ENCODE results near the gene TRIM63. TPM values are rescaled to one million over a fixed set of nuclear protein-coding genes. Genes with fewer than 3 reads are reported as not detected.

Gene TRIM63
- total RNA-seq, 1 donor = 0.36 TPM

GRCh38 chr1:26003262-26003661 lies 64.2 kb downstream of the TRIM63 start:
- Histone ChIP-seq H3K27me3 (ENCODE audit: insufficient read depth, low read length) (no peaks in the 10 kb centered on the region), H3K36me3 (ENCODE audit: insufficient read depth, low read length) (no peaks in the 10 kb centered on the region), H3K4me3 (ENCODE audit: insufficient read depth, low read length) (no peak overlapping the region), H3K4me1 (ENCODE audit: insufficient read depth, low read length) (peaks cover 4% of the 10 kb centered on the region), H4K20me1 (ENCODE audit: insufficient read depth, low read length) (no peaks in the 10 kb centered on the region), H3K79me2 (ENCODE audit: insufficient read depth, low read length) (no peaks in the 10 kb centered on the region), H3K9me3 (ENCODE audit: low read depth, low read length) (no peaks in the 10 kb centered on the region), H3K27ac (ENCODE audit: low read depth, low read length) (no peak overlapping the region), H2AFZ (ENCODE audit: low read length) (no peak overlapping the region), H3K4me2 (ENCODE audit: insufficient read depth, low read length) (no peak overlapping the region)
- DNase-seq (ENCODE audit: insufficient read length, low spot score, missing footprints) = no peak
- TF ChIP-seq, protein P1, sequence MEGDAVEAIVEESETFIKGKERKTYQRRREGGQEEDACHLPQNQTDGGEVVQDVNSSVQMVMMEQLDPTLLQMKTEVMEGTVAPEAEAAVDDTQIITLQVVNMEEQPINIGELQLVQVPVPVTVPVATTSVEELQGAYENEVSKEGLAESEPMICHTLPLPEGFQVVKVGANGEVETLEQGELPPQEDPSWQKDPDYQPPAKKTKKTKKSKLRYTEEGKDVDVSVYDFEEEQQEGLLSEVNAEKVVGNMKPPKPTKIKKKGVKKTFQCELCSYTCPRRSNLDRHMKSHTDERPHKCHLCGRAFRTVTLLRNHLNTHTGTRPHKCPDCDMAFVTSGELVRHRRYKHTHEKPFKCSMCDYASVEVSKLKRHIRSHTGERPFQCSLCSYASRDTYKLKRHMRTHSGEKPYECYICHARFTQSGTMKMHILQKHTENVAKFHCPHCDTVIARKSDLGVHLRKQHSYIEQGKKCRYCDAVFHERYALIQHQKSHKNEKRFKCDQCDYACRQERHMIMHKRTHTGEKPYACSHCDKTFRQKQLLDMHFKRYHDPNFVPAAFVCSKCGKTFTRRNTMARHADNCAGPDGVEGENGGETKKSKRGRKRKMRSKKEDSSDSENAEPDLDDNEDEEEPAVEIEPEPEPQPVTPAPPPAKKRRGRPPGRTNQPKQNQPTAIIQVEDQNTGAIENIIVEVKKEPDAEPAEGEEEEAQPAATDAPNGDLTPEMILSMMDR (IDR thresholded peaks at IDR 0.05; ENCODE audit: extremely low read depth, low read depth, low read length) = no peak

Small RNA genes lying within 50 kb of the gene (small RNA-seq; reads per million reads assigned to genes)
- gene RF00283 (not detected), gene RF00492 (not detected)

Other genes with a start within 250 kb of the TRIM63 start
- 46.6 and 47.4 TPM in 2 replicates for gene MTFR1L, start 247.7 kb downstream of the TRIM63 start, total RNA-seq
- gene AUNIP, start 208.2 kb downstream of the TRIM63 start, total RNA-seq = 0.72 and 0.88 TPM in 2 replicates
- gene PAQR7, start 191.9 kb downstream of the TRIM63 start, total RNA-seq = 9.8 and 11.2 TPM in 2 replicates
- gene STMN1, start 161.2 kb downstream of the TRIM63 start, total RNA-seq = 34.7 and 35.1 TPM in 2 replicates
- gene PAFAH2, start 69.6 kb downstream of the TRIM63 start, total RNA-seq = 6.5 and 6.9 TPM in 2 replicates
- 1.4 and 3.2 TPM in 2 replicates for gene EXTL1, start 45.9 kb downstream of the TRIM63 start, total RNA-seq
- gene SLC30A2, start 21.5 kb downstream of the TRIM63 start, total RNA-seq = not detected in 2 replicates
- gene PDIK1L, start 44.2 kb upstream of the TRIM63 start, total RNA-seq = 6.5 TPM in 2 replicates
- gene FAM110D, start 91.4 kb upstream of the TRIM63 start, total RNA-seq = not detected in 2 replicates
- gene C1orf232, start 101.3 kb upstream of the TRIM63 start, total RNA-seq = not detected in 2 replicates
- gene ZNF593, start 102.3 kb upstream of the TRIM63 start, total RNA-seq = 21.2 and 29.0 TPM in 2 replicates
- gene ZNF593OS, start 104.2 kb upstream of the TRIM63 start, total RNA-seq = not detected in 2 replicates
- under 0.01 TPM in 1 of 2 replicates, not detected in the other for gene CNKSR1, start 109.9 kb upstream of the TRIM63 start, total RNA-seq
- not detected in 2 replicates for gene CATSPER4, start 123.0 kb upstream of the TRIM63 start, total RNA-seq
- 8.0 and 9.1 TPM in 2 replicates for gene CEP85, start 166.6 kb upstream of the TRIM63 start, total RNA-seq
- 29.2 and 30.8 TPM in 2 replicates for gene SH3BGRL3, start 212.5 kb upstream of the TRIM63 start, total RNA-seq
- gene UBXN11, start 239.0 kb upstream of the TRIM63 start, total RNA-seq = 5.8 and 6.2 TPM in 2 replicates